ENCODE data around the gene SECTM1.

The SECTM1 gene

GRCh38 chr17:82328141-82328993 is 5.2 kb downstream of the SECTM1 start:
- DNase-seq: no peak
- no peak for ATAC-seq

- no peak for DNase-seq
- ATAC-seq: no peak
These were observed 5.8 kb downstream of the SECTM1 start for GRCh38 chr17:82327757-82328140.

- ATAC-seq (no peak), DNase-seq (no peak)
These were observed 6.3 kb downstream of the SECTM1 start for GRCh38 chr17:82327289-82327688.

GRCh38 chr17:82325286-82326180 is 8.0 kb downstream of the SECTM1 start:
- no peak for DNase-seq
- ATAC-seq: no peak

- ATAC-seq (no peak), DNase-seq (no peak)
These were observed 8.8 kb downstream of the SECTM1 start for GRCh38 chr17:82324566-82325285.

GRCh38 chr17:82323514-82324234 is 9.9 kb downstream of the SECTM1 start:
- no peak for ATAC-seq

GRCh38 chr17:82322526-82323453 is 10.8 kb downstream of the SECTM1 start:
- no peak for ATAC-seq
- DNase-seq: no peak

More at GRCh38 chr17:82323514-82324234, 9.9 kb downstream of the SECTM1 start:
- no peak for DNase-seq

- ATAC-seq (no peak), DNase-seq (no peak)
These were observed 11.6 kb downstream of the SECTM1 start for GRCh38 chr17:82321947-82322466.

GRCh38 chr17:82320956-82321927 is 12.3 kb downstream of the SECTM1 start:
- peak; percentile 84 for DNase-seq
- ATAC-seq: peak; percentile 43

- ATAC-seq (no peak), DNase-seq (no peak)
These were observed 13.3 kb downstream of the SECTM1 start for GRCh38 chr17:82320140-82320840.

GRCh38 chr17:82319619-82320062 is 13.9 kb downstream of the SECTM1 start:
- no peak for DNase-seq
- ATAC-seq: no peak

GRCh38 chr17:82318772-82319606 is 14.6 kb downstream of the SECTM1 start:
- ATAC-seq: no peak
- DNase-seq: no peak

GRCh38 chr17:82318169-82318498 is 15.4 kb downstream of the SECTM1 start:
- no peak for ATAC-seq
- DNase-seq: no peak

GRCh38 chr17:82317394-82318168 is 16.0 kb downstream of the SECTM1 start, which contains the start of gene CD7:
Gene CD7, minus strand, starts transcription at chr17:82317608. Its CDS starts 113 bp downstream, at chr17:82317495.
- peak; percentile 83 for ATAC-seq
- DNase-seq: peak; percentile 79

- ATAC-seq (peak; percentile 7), DNase-seq (peak; percentile 41)
These were observed 16.7 kb downstream of the SECTM1 start for GRCh38 chr17:82316651-82317393.

All from stimulated activated naive CD8-positive, alpha-beta T cell treated with anti-CD3 and anti-CD28 coated beads, Interleukin-15, Interleukin-2, amounts not matched to agents 100 U/mL and 50 U/mL, for 24 hours (primary cell).